Measurements from ENCODE around the gene KRT74. TPM values are rescaled to one million over a fixed set of nuclear protein-coding genes. Genes with fewer than 3 reads are reported as not detected.

KRT74 gene
- total RNA-seq, 2 experiments from 2014 or later: not detected

DNA sequence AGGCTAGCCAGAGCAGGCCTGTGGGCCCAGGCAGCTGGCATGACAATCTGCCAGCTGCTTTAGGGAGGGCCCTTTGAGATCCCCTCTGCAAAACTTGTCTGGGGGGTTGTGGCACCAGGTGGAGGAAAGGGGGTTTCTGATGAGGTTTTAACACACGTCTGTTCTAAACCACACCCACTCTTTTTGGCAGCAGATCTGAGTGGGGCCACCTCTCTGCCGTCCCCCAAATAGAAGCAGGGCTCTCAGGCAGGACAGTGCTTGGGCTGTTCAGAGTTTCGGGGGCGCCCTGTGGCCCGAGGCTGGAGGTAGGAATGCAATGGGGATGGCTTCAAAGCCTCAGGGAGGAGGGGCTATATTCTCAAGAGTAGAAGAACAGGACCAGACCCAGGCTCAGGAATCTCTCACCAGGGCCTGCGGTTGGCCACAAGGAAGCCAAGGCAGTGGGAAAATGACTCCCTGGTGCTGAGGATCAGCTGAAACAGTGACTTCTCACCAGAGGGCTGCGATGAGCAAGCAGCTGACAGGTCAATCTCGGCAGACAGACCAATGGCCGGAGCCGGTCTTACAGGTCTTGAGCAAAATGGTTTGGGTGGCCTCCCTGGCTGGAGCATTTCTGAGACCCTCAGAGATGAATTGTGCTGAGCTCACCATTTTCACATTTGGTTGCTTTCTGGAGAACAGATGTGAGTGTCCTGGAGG lies 51.9 kb downstream of the KRT74 start:
- no peaks in the 10 kb centered on the region for H3K36me3 Mint-ChIP-seq (ENCODE audit: low read depth)
- DNase-seq (no peak), ATAC-seq (no peak)
- CTCF ChIA-PET: no interaction called here
- H3K27ac Mint-ChIP-seq: no peak overlapping the region
- POLR2A ChIA-PET: no interaction called here
- intact Hi-C loops (cut with micrococcal nuclease): no loop called here
- no peak for TF ChIP-seq CTCF (IDR thresholded peaks at IDR 0.05)
- H3K4me1 Mint-ChIP-seq (ENCODE audit: low read depth): peaks cover 3% of the 10 kb centered on the region
- H3K4me3 Mint-ChIP-seq: no peak overlapping the region
- H3K27me3 Mint-ChIP-seq: no peaks in the 10 kb centered on the region
- H3K9me3 Mint-ChIP-seq: no peaks in the 10 kb centered on the region

GRCh38 chr12:52521175-52521567 lies 52.5 kb downstream of the KRT74 start:
- ATAC-seq: no peak
- ChIA-PET POLR2A (no interaction called here), CTCF (no interaction called here)
- DNase-seq: no peak
- Mint-ChIP-seq H3K4me1 (ENCODE audit: low read depth) (no peaks in the 10 kb centered on the region), H3K9me3 (no peaks in the 10 kb centered on the region), H3K27ac (no peak overlapping the region), H3K27me3 (no peaks in the 10 kb centered on the region), H3K4me3 (no peak overlapping the region), H3K36me3 (ENCODE audit: low read depth) (no peaks in the 10 kb centered on the region)
- intact Hi-C loops (cut with micrococcal nuclease): no loop called here
- TF ChIP-seq CTCF (IDR thresholded peaks at IDR 0.05): no peak

DNA sequence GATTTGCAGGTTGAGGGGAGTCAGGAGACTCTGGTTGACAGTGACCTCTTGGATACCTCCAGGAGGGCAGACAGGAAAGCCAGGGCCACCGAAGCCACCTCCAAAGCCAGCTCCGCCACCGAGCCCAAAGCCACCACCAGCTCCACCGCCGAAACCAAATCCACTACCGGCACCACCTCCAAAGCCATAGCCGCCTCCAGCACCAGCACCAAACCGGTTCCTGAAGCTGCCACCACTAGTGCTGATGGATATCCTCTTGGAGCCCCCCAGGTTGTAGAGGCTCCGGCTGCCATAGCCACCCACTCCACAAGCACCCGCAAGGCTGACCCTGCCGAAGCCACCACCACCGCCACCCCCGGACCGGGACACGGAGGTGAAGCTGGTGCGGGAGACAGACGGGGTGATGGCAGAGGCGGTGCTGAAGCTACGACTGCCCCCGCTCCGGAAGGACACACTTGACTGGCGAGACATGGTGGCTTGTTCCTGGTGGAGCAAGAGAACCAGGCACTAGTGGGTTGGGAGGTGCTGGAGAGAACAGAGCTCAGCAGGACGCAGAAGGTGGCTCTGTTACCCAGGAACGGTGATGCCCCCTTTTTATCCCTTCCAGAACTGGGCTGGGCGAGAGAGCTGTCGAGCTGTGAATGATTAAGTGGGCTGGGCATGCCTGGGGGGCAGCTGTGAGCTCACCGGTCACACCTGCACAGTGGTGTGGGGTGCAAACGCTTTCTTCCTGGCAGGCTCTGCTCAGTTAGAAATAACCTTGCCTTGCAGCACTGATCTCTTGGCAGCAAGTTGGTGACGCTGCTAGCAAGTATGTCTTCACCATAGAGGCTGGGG lies 53.6 kb downstream of the KRT74 start, which contains the start of gene KRT5:
KRT5 (minus strand) TSS at position 569 of the 837 bp plus-strand sequence; CDS start at position 471, 98 bp downstream.
- POLR2A ChIA-PET: no interaction called here
- intact Hi-C loops (cut with micrococcal nuclease): no loop called here
- DNase-seq: no peak
- Mint-ChIP-seq H3K36me3 (ENCODE audit: low read depth) (no peaks in the 10 kb centered on the region), H3K27ac (no peak within 1 kb of the TSS), H3K27me3 (no peaks in the 10 kb centered on the region), H3K4me3 (no peak within 1 kb of the TSS), H3K9me3 (no peaks in the 10 kb centered on the region), H3K4me1 (ENCODE audit: low read depth) (no peaks in the 10 kb centered on the region)
- CTCF ChIA-PET: interaction anchor here (1.0 kb wide), 1 partner anchor 147 kb away, joined by 3 read pairs; no protein-coding TSS in a partner anchor
- no peak for TF ChIP-seq CTCF (IDR thresholded peaks at IDR 0.05)
- no peak for ATAC-seq

DNA sequence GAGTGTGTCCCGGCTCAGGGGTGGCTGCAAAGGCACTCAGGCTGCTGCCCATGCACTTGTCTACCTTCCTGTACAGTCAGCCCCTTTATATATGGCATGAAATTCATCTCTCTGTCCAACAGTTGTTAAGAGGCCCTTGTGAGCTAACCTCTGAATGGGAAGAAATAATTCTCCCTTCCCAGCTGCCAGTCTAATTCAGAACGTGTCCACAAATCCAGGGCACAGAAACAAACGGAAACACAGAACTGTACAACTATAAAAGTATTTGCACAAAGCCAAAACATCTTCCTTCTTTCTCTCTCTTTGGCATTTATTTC lies 54.3 kb downstream of the KRT74 start:
- ChIA-PET POLR2A (interaction anchor here (0.7 kb wide), 1 partner anchor 223 kb away, joined by 3 read pairs; no protein-coding TSS in a partner anchor), CTCF (no interaction called here)
- no peaks in the 10 kb centered on the region for H3K4me1 Mint-ChIP-seq (ENCODE audit: low read depth)

More for the DNA sequence above, 54.3 kb downstream of the KRT74 start:
- TF ChIP-seq CTCF (IDR thresholded peaks at IDR 0.05): no peak
- no peak for DNase-seq
- intact Hi-C loops (cut with micrococcal nuclease): no loop called here
- no peaks in the 10 kb centered on the region for H3K9me3 Mint-ChIP-seq
- ATAC-seq: no peak
- H3K27ac Mint-ChIP-seq: no peak overlapping the region
- no peaks in the 10 kb centered on the region for H3K27me3 Mint-ChIP-seq
- H3K4me3 Mint-ChIP-seq: no peak overlapping the region
- H3K36me3 Mint-ChIP-seq (ENCODE audit: low read depth): no peaks in the 10 kb centered on the region

Measured in activated CD8-positive, alpha-beta T cell treated with anti-CD3 and anti-CD28 coated beads for 36 hours (primary cell).